Activated CD8-positive, alpha-beta T cell treated with anti-CD3 and anti-CD28 coated beads for 36 hours (primary cell): Measurements from ENCODE around the gene PGM1. TPM values are rescaled to one million over a fixed set of nuclear protein-coding genes. Genes with fewer than 3 reads are reported as not detected.

ENCODE experiments used
- ATAC-seq: fragments of 200-7000 bp; cut with Tn5 transposase; one replicate; pipeline ENCODE4 v1.10.0; 2021; ENCODE audit warnings: mild to moderate bottlenecking, moderate library complexity
- CTCF ChIA-PET: fragments of 350-600 bp; sonication (Branson Sonifier 250); formaldehyde crosslinking; loops from one replicate; lab custom pipeline; 2021; ENCODE audit warnings: antibody characterized with exemption; lab: Charles Lee
- POLR2A ChIA-PET: fragments of 350-600 bp; sonication (Branson Sonifier 250); formaldehyde crosslinking; loops from one replicate; lab custom pipeline; 2021; ENCODE audit warnings: antibody characterized with exemption; lab: Charles Lee
- DNase-seq: peaks from one replicate; pipeline ENCODE4 v3.0.0-alpha.2; 2020
- H3K27ac Mint-ChIP-seq: one replicate; pipeline ENCODE4 v1.8.0; 2021; ENCODE audit warnings: mild to moderate bottlenecking, mixed read lengths
- H3K27me3 Mint-ChIP-seq: one replicate; pipeline ENCODE4 v1.8.0; 2021; ENCODE audit warnings: mixed read lengths
- H3K36me3 Mint-ChIP-seq: one replicate; pipeline ENCODE4 v1.8.0; 2021; ENCODE audit warnings: low read depth, mixed read lengths
- H3K4me1 Mint-ChIP-seq: one replicate; pipeline ENCODE4 v1.8.0; 2021; ENCODE audit warnings: low read depth, mixed read lengths
- H3K4me3 Mint-ChIP-seq: one replicate; pipeline ENCODE4 v1.8.0; 2021; ENCODE audit warnings: mild to moderate bottlenecking, moderate library complexity, mixed read lengths
- H3K9me3 Mint-ChIP-seq: one replicate; pipeline ENCODE4 v1.8.0; 2021; ENCODE audit warnings: mixed read lengths
- CTCF ChIP-seq: fragments of 200-600 bp; IDR thresholded peaks from one replicate; pipeline ENCODE4 v1.8.0; 2022; ENCODE audit warnings: antibody characterized with exemption, mild to moderate bottlenecking
- intact Hi-C: fragments of 100-400 bp; cut with micrococcal nuclease; formaldehyde crosslinking; loops from one replicate; pipeline ENCODE4 v1.10.0; 2022
- total RNA-seq, 2 experiments: library from RNA; stranded (reverse); gene quantifications; one replicate each; pipeline ENCODE4 v1.2.3, GENCODE V29; 2021

The PGM1 gene
- total RNA-seq, 2 experiments from 2014 or later, result 47.4 to 48.9 TPM

- no peak for TF ChIP-seq CTCF
- H3K4me1 Mint-ChIP-seq, result no peaks in the 10 kb centered on the region
- intact Hi-C loops, result no loop called here
- H3K9me3 Mint-ChIP-seq, result peaks cover 4% of the 10 kb centered on the region
- ChIA-PET POLR2A (no interaction called here), CTCF (interaction anchor here (1.1 to 2.6 kb wide), 2 partner anchors 17 to 463 kb away, joined by 6 to 7 read pairs; no protein-coding TSS in a partner anchor)
- H3K36me3 Mint-ChIP-seq, result no peaks in the 10 kb centered on the region
- ATAC-seq, result no peak
- H3K27ac Mint-ChIP-seq, result no peak overlapping the region
- DNase-seq, result no peak
- no peaks in the 10 kb centered on the region for H3K27me3 Mint-ChIP-seq
- H3K4me3 Mint-ChIP-seq, result no peak overlapping the region
Measured at GRCh38 chr1:63674865-63675419, 81.7 kb downstream of the PGM1 start.

GRCh38 chr1:63675420-63675931, 82.3 kb downstream of the PGM1 start:
- H3K4me3 Mint-ChIP-seq, result no peak overlapping the region
- no peaks in the 10 kb centered on the region for H3K36me3 Mint-ChIP-seq
- peaks cover 4% of the 10 kb centered on the region for H3K9me3 Mint-ChIP-seq
- CTCF ChIA-PET, result interaction anchor here (2.6 kb wide), 1 partner anchor 16 kb away, joined by 7 read pairs; no protein-coding TSS in a partner anchor
- ATAC-seq, result no peak
- H3K27me3 Mint-ChIP-seq, result no peaks in the 10 kb centered on the region
- no peak for DNase-seq
- no peaks in the 10 kb centered on the region for H3K4me1 Mint-ChIP-seq
- no peak overlapping the region for H3K27ac Mint-ChIP-seq
- intact Hi-C loops, result no loop called here
- no peak for TF ChIP-seq CTCF
- POLR2A ChIA-PET, result no interaction called here

- Mint-ChIP-seq H3K4me3 (no peak overlapping the region), H3K9me3 (peaks cover 4% of the 10 kb centered on the region), H3K27me3 (no peaks in the 10 kb centered on the region), H3K36me3 (no peaks in the 10 kb centered on the region), H3K4me1 (no peaks in the 10 kb centered on the region), H3K27ac (no peak overlapping the region)
- no peak for ATAC-seq
- ChIA-PET POLR2A (interaction anchor here (0.6 kb wide), 1 partner anchor 40 kb away, joined by 4 read pairs; no protein-coding TSS in a partner anchor), CTCF (interaction anchor here (1.9 kb wide), 1 partner anchor 14 kb away, joined by 6 read pairs; no protein-coding TSS in a partner anchor)
- no peak for TF ChIP-seq CTCF
- intact Hi-C loops, result no loop called here
- no peak for DNase-seq
Measured at GRCh38 chr1:63677497-63677896, 84.3 kb downstream of the PGM1 start.

GRCh38 chr1:63678200-63678599, 85.0 kb downstream of the PGM1 start:
- H3K4me3 Mint-ChIP-seq, result no peak overlapping the region
- ChIA-PET CTCF (interaction anchor here (1.9 kb wide), 1 partner anchor 13 kb away, joined by 6 read pairs; no protein-coding TSS in a partner anchor), POLR2A (no interaction called here)
- H3K9me3 Mint-ChIP-seq, result peaks cover 4% of the 10 kb centered on the region
- no peak for DNase-seq
- H3K27ac Mint-ChIP-seq, result no peak overlapping the region
- TF ChIP-seq CTCF, result no peak
- ATAC-seq, result no peak
- H3K4me1 Mint-ChIP-seq, result no peaks in the 10 kb centered on the region
- no peaks in the 10 kb centered on the region for H3K27me3 Mint-ChIP-seq
- no peaks in the 10 kb centered on the region for H3K36me3 Mint-ChIP-seq
- intact Hi-C loops, result no loop called here

GRCh38 chr1:63679076-63679475, 85.9 kb downstream of the PGM1 start:
- POLR2A ChIA-PET, result interaction anchor here (0.6 kb wide), 1 partner anchor 953 kb away, joined by 3 read pairs; no protein-coding TSS in a partner anchor
- H3K4me3 Mint-ChIP-seq, result no peak overlapping the region
- H3K27me3 Mint-ChIP-seq, result no peaks in the 10 kb centered on the region
- no peaks in the 10 kb centered on the region for H3K36me3 Mint-ChIP-seq
- H3K27ac Mint-ChIP-seq, result no peak overlapping the region
- H3K4me1 Mint-ChIP-seq, result no peaks in the 10 kb centered on the region
- TF ChIP-seq CTCF, result no peak
- no peak for ATAC-seq
- CTCF ChIA-PET, result interaction anchor here (1.9 kb wide), 1 partner anchor 13 kb away, joined by 6 read pairs; no protein-coding TSS in a partner anchor
- peaks cover 4% of the 10 kb centered on the region for H3K9me3 Mint-ChIP-seq
- intact Hi-C loops, result no loop called here
- no peak for DNase-seq
